ENCODE results near the gene MCRIP2.
"Not testable (repeated sequence)": the region's sequence is repeated elsewhere in the genome, so short reads cannot be mapped to it uniquely, and the experiment has no call there.

The MCRIP2 gene

GRCh38 chr16:680967-681745 lies 39.5 kb downstream of the MCRIP2 start:
- no peak for DNase-seq (ENCODE audit: low read depth in 2 of 2)

DNA sequence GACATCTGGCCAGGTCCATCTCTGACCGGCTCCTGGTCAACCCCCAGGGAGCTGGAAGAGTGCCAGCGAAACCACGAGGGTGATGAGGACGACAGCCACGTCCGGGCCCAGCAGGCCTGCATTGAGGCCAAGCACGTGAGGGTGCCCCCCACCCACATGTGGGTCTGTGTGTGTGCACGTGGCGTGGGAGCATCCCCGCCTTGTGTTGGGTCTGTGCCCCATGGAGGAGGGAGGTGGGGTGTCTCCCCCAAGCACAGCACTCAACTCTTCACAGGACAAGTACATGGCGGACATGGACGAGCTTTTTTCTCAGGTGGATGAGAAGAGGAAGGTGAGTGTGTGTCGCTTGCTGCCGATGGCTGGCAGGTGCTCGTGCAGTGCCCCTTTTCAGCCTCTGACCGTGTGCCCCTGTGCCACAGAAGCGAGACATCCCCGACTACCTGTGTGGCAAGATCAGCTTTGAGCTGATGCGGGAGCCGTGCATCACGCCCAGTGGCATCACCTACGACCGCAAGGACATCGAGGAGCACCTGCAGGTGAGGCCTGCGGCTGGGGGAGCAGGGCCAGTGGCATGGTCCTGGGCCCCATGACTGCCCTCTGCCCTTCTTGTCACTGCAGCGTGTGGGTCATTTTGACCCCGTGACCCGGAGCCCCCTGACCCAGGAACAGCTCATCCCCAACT lies 40.3 kb downstream of the MCRIP2 start:
- DNase-seq (ENCODE audit: low read depth in 2 of 2) = no peak

- no peak for DNase-seq (ENCODE audit: low read depth in 2 of 2)
These were observed 41.1 kb downstream of the MCRIP2 start for GRCh38 chr16:682493-683395.

- no peak for DNase-seq (ENCODE audit: low read depth in 2 of 2)
These were observed 41.9 kb downstream of the MCRIP2 start for GRCh38 chr16:683396-684070.

GRCh38 chr16:684071-684794 lies 42.6 kb downstream of the MCRIP2 start, which contains the start of gene JMJD8:
JMJD8 (minus strand) TSS chr16:684334; CDS start chr16:684319, 15 bp downstream.
- peak; percentile 97 for DNase-seq (ENCODE audit: low read depth in 2 of 2)

- no peak for DNase-seq (ENCODE audit: low read depth in 2 of 2)
These were observed 43.5 kb downstream of the MCRIP2 start for GRCh38 chr16:684961-685696.

DNA sequence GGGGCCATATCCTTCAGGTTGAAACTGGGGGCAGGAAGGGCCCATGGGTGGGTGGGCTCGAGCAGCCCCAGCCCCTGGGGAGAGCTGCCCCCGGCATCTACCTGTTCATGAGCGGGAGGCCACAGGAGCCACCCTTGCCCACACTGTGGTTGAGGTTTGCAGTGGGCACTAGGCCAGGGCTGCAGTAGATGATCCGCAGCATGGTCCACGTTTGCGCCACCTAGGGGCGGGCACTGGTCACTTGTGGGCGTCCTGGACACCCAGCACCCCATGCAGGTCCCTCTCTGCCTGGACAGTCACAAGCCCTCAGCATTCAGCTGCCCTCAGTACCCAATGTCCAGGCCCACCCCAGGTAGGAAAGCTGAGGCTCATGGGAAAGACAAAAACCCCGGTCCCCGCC lies 44.3 kb downstream of the MCRIP2 start:
- no peak for DNase-seq (ENCODE audit: low read depth in 2 of 2)

- DNase-seq (ENCODE audit: low read depth in 2 of 2) = no peak
These were observed 45.0 kb downstream of the MCRIP2 start for GRCh38 chr16:686459-687260.

- no peak for DNase-seq (ENCODE audit: low read depth in 2 of 2)
These were observed 45.9 kb downstream of the MCRIP2 start for GRCh38 chr16:687499-687898.

- DNase-seq (ENCODE audit: low read depth in 2 of 2) = no peak
These were observed 47.7 kb downstream of the MCRIP2 start for GRCh38 chr16:689175-689897.

- DNase-seq (ENCODE audit: low read depth in 2 of 2) = not testable (repeated sequence)
These were observed 49.6 kb downstream of the MCRIP2 start for GRCh38 chr16:691242-691641.

- DNase-seq (ENCODE audit: low read depth in 2 of 2) = no peak
These were observed 50.9 kb downstream of the MCRIP2 start for GRCh38 chr16:692356-693108.

DNA sequence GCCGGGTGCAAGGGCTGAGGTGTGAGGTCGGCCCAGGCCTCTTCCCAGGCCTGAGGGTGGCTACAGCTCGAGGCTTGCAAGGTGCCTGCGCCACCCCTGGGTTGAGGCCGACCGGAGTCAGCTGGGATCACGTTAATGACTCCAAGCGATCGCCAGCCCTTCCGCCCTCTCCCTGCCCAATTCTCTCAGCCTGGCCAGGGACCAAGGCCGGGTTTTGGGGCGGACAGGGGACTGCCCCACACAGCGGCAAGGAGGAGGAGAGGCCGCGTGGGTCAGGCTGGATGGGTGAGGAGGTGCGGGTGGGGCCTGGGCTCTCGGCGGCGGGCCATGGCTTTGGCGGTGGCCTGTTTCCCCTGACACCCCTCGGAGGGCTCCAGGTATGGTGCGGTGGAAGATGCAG lies 51.7 kb downstream of the MCRIP2 start:
- no peak for DNase-seq (ENCODE audit: low read depth in 2 of 2)

- no peak for DNase-seq (ENCODE audit: low read depth in 2 of 2)
These were observed 52.1 kb downstream of the MCRIP2 start for GRCh38 chr16:693766-694165.

- DNase-seq (ENCODE audit: low read depth in 2 of 2) = no peak
These were observed 52.7 kb downstream of the MCRIP2 start for GRCh38 chr16:694187-694862.

- no peak for DNase-seq (ENCODE audit: low read depth in 2 of 2)
These were observed 53.3 kb downstream of the MCRIP2 start for GRCh38 chr16:694863-695354.

Data from stimulated activated CD4-positive, alpha-beta T cell treated with anti-CD3 and anti-CD28 coated beads, Interleukin-12 subunit alpha, Interleukin-12 subunit beta, amount 100 ng/mL, for 24 hours (primary cell).